Activated CD4-positive, CD25-positive, alpha-beta regulatory T cell treated with anti-CD3 and anti-CD28 coated beads, Interleukin-2, amount 50 U/mL, for 16 hours (primary cell): ENCODE results near the gene YPEL1.
A peak's percentile ranks its signal among the peaks of the same experiment; 100 is the strongest.

Experiments used
- DNase-seq: peaks from one replicate; pipeline ENCODE4 v3.0.0-alpha.2; 2020; ENCODE audit warnings: low read depth, low spot score

Gene YPEL1

GRCh38 chr22:21735200-21736083, at the start of gene YPEL1:
Gene YPEL1 (minus strand): TSS chr22:21735794. CDS start chr22:21710744, 25,050 bp downstream.
- peak; percentile 88 for DNase-seq

- no peak for DNase-seq
Measured at GRCh38 chr22:21780259-21780658, 44.7 kb upstream of the YPEL1 start.

- no peak for DNase-seq
Measured at GRCh38 chr22:21779444-21779843, 43.9 kb upstream of the YPEL1 start.

GRCh38 chr22:21778705-21779363, 43.2 kb upstream of the YPEL1 start:
- no peak for DNase-seq

- no peak for DNase-seq
Measured at GRCh38 chr22:21771631-21771976, 36.0 kb upstream of the YPEL1 start.

GRCh38 chr22:21768435-21768834, 32.8 kb upstream of the YPEL1 start:
- no peak for DNase-seq

- DNase-seq = no peak
Measured at GRCh38 chr22:21766691-21767462, 31.3 kb upstream of the YPEL1 start.

GRCh38 chr22:21765909-21766529, 30.4 kb upstream of the YPEL1 start:
- DNase-seq = no peak

- DNase-seq = no peak
Measured at GRCh38 chr22:21764038-21764804, 28.6 kb upstream of the YPEL1 start.

- no peak for DNase-seq
Measured at GRCh38 chr22:21762712-21763581, 27.4 kb upstream of the YPEL1 start.

- DNase-seq = no peak
Measured at GRCh38 chr22:21761994-21762680, 26.5 kb upstream of the YPEL1 start.

GRCh38 chr22:21761086-21761485, 25.5 kb upstream of the YPEL1 start:
- no peak for DNase-seq

- no peak for DNase-seq
Measured at GRCh38 chr22:21760640-21761039, 25.0 kb upstream of the YPEL1 start.

- DNase-seq = no peak
Measured at GRCh38 chr22:21759646-21760376, 24.2 kb upstream of the YPEL1 start.

GRCh38 chr22:21759093-21759492, 23.5 kb upstream of the YPEL1 start:
- DNase-seq = no peak

GRCh38 chr22:21758091-21758864, 22.7 kb upstream of the YPEL1 start:
- no peak for DNase-seq

- DNase-seq = no peak
Measured at GRCh38 chr22:21755851-21756284, 20.3 kb upstream of the YPEL1 start.

GRCh38 chr22:21754523-21754922, 18.9 kb upstream of the YPEL1 start:
- no peak for DNase-seq
